Breast epithelium (tissue), 4 donors: ENCODE measurements around the gene PAOX. TPM values are rescaled to one million over a fixed set of nuclear protein-coding genes. Genes with fewer than 3 reads are reported as not detected.

Experiments used
- DNase-seq, 2 donors: peaks; one replicate each; pipeline ENCODE4 v3.0.0-alpha.2; 2019; ENCODE audit warnings: low spot score in 2 of 2
- H3K27ac ChIP-seq, 2 donors: fragments of 200-600 bp; sonication (generic) in 1 of 2; one replicate each; pipeline ENCODE4 v1.5.1; 2016 to 2019; ENCODE audit warnings: mild to moderate bottlenecking in 1 of 2
- H3K27me3 ChIP-seq, 2 donors: fragments of 200-600 bp; sonication (generic) in 1 of 2; one replicate each; pipeline versions ENCODE4 v1.5.1 to v1.6.0; 2017 to 2019; ENCODE audit warnings: control low read depth in 1 of 2, mild to moderate bottlenecking in 1 of 2
- H3K36me3 ChIP-seq: fragments of 200-600 bp; one replicate; pipeline ENCODE4 v1.5.1; 2019
- H3K4me1 ChIP-seq, 2 donors: fragments of 200-600 bp; sonication (generic); one replicate each; pipeline ENCODE4 v1.5.1; 2016 to 2019; ENCODE audit warnings: control low read depth in 1 of 2
- H3K4me3 ChIP-seq, 3 donors: fragments of 200-600 bp; sonication (generic); 1 replicate in 2 of 3; 2 replicates in 1 of 3; pipeline ENCODE4 v1.5.1; 2016 to 2019; ENCODE audit warnings: mild to moderate bottlenecking in 3 of 3, moderate library complexity in 2 of 3
- H3K9me3 ChIP-seq, 2 donors: fragments of 200-600 bp; sonication (generic) in 1 of 2; one replicate each; pipeline ENCODE4 v1.5.1; 2016 to 2019; ENCODE audit warnings: control low read depth in 1 of 2
- POLR2A ChIP-seq: fragments of 450-650 bp; IDR thresholded peaks from one replicate; pipeline ENCODE4 v1.6.1; 2016; ENCODE audit warnings: antibody characterized with exemption, mild to moderate bottlenecking, moderate library complexity
- POLR2AphosphoS5 ChIP-seq, 3 donors: sonication (generic); formaldehyde crosslinking; IDR thresholded peaks; one replicate each; pipeline ENCODE4 v1.6.1; 2017; ENCODE audit warnings: antibody characterized with exemption in 3 of 3
- intact Hi-C: fragments of 100-400 bp; cut with DNase I; formaldehyde crosslinking; loops from one replicate; pipeline ENCODE4 v1.15.1; 2023; ENCODE audit warnings: low total_unique reads
- total RNA-seq, 3 donors: library from RNA; depleted of rRNA; stranded (reverse); fragments of >200 nt; gene quantifications; one replicate each; pipeline ENCODE4 v1.1.0, GENCODE V29; 2016
- TF ChIP-seq, protein P1 (sequence below), 3 donors: fragments of 450-650 bp; IDR thresholded peaks; one replicate each; pipeline ENCODE4 v1.5.1; 2016 to 2017; ENCODE audit warnings: antibody characterized with exemption in 3 of 3, mild to moderate bottlenecking in 3 of 3, moderate library complexity in 3 of 3

The PAOX gene
- total RNA-seq, 3 donors from 2014 or later, result 7.5 to 10.5 (median 8.6) TPM

DNA sequence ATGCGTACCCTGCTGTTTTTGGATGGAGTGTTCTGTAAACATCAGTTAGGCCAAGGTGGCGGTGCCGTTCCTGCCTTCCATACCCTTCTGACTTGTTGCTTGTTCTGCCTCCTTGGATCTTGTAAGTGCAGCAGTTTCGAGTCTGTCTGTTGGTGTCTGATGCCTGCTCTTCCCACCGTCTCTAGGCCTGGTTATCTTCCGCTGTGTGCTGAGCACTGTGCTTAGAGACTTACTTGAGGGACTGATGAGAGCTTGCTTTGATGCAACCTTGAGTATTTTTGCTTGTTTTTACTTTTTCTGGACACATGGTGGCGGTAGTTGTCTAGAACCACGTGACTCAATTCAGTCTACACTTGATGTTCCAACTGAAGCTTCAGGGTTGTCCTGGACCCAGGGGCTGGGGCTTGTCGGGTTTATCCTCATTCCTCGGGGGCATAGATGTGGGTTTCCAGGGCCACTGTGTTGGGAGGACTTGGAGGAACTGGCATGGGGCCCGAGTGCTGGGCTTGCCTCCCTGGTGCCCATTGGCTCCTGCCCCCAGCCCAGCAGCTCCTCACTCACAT, 59.7 kb downstream of the PAOX start:
- Histone ChIP-seq H3K27ac (no peak overlapping the region), H3K4me1 (no peaks in the 10 kb centered on the region), H3K36me3 (no peaks in the 10 kb centered on the region), H3K27me3 (no peaks in the 10 kb centered on the region), H3K4me3 (no peak overlapping the region), H3K9me3 (no peaks in the 10 kb centered on the region)
- intact Hi-C loops, result no loop called here
- TF ChIP-seq, protein P1, sequence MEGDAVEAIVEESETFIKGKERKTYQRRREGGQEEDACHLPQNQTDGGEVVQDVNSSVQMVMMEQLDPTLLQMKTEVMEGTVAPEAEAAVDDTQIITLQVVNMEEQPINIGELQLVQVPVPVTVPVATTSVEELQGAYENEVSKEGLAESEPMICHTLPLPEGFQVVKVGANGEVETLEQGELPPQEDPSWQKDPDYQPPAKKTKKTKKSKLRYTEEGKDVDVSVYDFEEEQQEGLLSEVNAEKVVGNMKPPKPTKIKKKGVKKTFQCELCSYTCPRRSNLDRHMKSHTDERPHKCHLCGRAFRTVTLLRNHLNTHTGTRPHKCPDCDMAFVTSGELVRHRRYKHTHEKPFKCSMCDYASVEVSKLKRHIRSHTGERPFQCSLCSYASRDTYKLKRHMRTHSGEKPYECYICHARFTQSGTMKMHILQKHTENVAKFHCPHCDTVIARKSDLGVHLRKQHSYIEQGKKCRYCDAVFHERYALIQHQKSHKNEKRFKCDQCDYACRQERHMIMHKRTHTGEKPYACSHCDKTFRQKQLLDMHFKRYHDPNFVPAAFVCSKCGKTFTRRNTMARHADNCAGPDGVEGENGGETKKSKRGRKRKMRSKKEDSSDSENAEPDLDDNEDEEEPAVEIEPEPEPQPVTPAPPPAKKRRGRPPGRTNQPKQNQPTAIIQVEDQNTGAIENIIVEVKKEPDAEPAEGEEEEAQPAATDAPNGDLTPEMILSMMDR (IDR thresholded peaks at IDR 0.05), result no peak
- TF ChIP-seq POLR2A (no peak), POLR2AphosphoS5 (IDR thresholded peaks at IDR 0.05) (no peak)
- peak in 1 of 2 donors; percentile 7 for DNase-seq

DNA sequence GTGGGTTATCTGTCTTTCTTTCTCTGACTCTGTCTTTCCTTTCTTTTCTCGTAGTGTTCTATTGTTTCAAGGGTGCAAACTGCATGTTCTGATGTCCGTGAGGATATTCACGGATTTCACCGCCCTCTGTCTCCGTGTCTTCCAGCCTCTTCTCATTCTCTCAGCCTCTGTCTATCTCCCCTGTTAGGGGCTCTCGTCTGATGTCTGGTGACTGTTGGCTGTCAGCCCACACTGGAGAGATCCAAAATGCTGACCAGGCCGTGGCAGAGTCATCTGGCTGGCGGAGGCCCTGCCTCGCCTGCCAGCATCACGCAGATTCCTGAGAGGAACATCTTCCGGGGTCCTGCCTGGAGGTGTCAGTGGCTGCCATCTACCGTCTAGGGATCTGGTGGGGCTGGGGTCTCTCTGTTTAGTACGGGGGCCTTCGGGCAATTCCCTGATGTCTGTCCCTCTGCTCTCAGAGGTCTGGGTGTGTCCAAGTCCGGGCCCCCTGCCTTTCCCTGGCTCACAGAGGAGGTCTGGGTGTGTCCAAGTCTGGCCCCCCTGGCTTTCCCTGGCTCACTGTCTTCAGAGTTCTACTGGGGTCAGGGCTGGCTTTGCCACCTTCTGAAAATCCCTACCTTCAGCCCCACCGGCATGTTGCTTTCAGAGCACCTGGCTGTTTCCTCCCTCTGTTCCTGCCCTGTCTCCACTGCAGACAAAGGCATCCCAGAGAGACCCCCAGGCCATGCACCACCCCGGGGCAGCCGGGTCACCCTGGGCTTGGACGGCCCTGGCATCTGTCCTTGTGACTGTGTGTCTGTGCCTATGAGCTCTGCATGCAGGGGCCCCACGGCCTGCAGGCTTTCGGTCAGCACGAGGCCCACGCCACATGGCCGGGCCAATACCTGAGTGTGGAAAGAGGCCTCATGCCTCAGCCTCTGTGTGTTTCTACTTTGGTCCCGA, 60.7 kb downstream of the PAOX start:
- DNase-seq, result peak; percentile 9 to 47
- intact Hi-C loops, result no loop called here
- Histone ChIP-seq H3K27ac (no peak overlapping the region), H3K36me3 (no peaks in the 10 kb centered on the region), H3K4me3 (no peak overlapping the region), H3K4me1 (no peaks in the 10 kb centered on the region), H3K27me3 (no peaks in the 10 kb centered on the region), H3K9me3 (peaks cover 0 to 3% of the 10 kb centered on the region in 2 donors)
- no peak for TF ChIP-seq POLR2A
- TF ChIP-seq POLR2AphosphoS5 (IDR thresholded peaks at IDR 0.05), result no peak
- TF ChIP-seq, protein P1 (IDR thresholded peaks at IDR 0.05), result no peak

DNA sequence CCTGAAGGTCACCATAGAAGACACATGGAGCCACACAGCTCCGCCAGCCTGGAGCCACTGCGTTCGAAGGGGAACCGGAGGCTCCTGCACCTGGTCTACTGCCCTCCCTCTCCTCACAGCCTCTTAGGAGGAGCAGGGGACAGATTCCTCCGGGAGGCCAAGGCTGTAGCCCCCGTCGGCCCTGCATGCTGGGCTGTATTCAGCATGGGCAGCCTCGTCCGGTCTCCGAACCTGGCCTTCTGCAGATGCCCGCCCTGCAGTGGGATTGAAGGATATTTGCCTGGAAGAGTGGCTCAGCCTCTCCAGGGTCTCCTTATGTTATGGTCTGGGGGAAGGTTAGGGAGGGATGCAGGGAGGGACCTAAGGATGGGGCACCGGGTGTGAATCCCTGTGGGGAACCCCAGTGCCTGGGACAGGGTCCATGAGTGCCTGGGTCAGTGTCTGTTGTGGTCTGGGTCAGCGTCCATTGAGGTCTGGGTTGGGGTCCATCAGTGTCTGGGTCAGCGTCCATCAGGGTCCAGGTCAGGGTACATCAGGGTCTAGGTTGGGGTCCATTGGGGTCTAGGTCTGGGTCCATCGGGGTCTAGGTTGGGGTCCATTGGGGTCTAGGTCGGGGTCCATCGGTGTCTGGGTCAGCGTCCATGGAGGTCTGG, 61.7 kb downstream of the PAOX start:
- peak in 1 of 2 donors; percentile 11 for DNase-seq
- Histone ChIP-seq H3K4me3 (no peak overlapping the region), H3K27me3 (no peaks in the 10 kb centered on the region), H3K4me1 (no peaks in the 10 kb centered on the region), H3K36me3 (no peaks in the 10 kb centered on the region), H3K27ac (no peak overlapping the region), H3K9me3 (peaks cover 4 to 12% of the 10 kb centered on the region in 2 donors)
- intact Hi-C loops, result no loop called here
- TF ChIP-seq POLR2A (no peak), POLR2AphosphoS5 (IDR thresholded peaks at IDR 0.05) (no peak)

Other genes with a start within 250 kb of the PAOX start
- gene KNDC1, start 219.0 kb upstream of the PAOX start, total RNA-seq, result 1 to 10 TPM in 1 of 3 donors, under 1 TPM in 1, not detected in 1; 0.98 to 2.3 TPM
- gene UTF1, start 149.0 kb upstream of the PAOX start, total RNA-seq, result not detected
- 1 to 10 TPM in 1 of 3 donors, under 1 TPM in 2; 0.33 to 4.6 (median 0.73) TPM for gene VENTX, start 141.4 kb upstream of the PAOX start, total RNA-seq
- gene ADAM8, start 102.4 kb upstream of the PAOX start, total RNA-seq, result 1 to 10 TPM; 4.6 to 6.6 (median 5.0) TPM
- 10 to 100 TPM; 33.6 to 40.0 (median 39.5) TPM for gene TUBGCP2, start 70.4 kb upstream of the PAOX start, total RNA-seq
- gene ZNF511, start 70.3 kb upstream of the PAOX start, total RNA-seq, result 10 to 100 TPM; 27.4 to 33.2 (median 32.1) TPM
- under 1 TPM in 1 of 3 donors, not detected in 2; 0.66 TPM for gene CALY, start 42.4 kb upstream of the PAOX start, total RNA-seq
- not detected for gene PRAP1, start 31.9 kb upstream of the PAOX start, total RNA-seq
- gene FUOM, start 21.2 kb upstream of the PAOX start, total RNA-seq, result 10 to 100 TPM; 13.8 to 31.5 (median 31.2) TPM
- gene ECHS1, start 5.9 kb upstream of the PAOX start, total RNA-seq, result 100 to 1,000 TPM in 1 of 3 donors, 10 to 100 TPM in 2; 71.8 to 165 (median 84.2) TPM
- gene MTG1, start 14.9 kb downstream of the PAOX start, total RNA-seq, result 10 to 100 TPM; 22.9 to 56.4 (median 37.0) TPM
- gene SPRN, start 45.4 kb downstream of the PAOX start, total RNA-seq, result under 1 TPM in 1 of 3 donors, not detected in 2; 0.33 TPM
- 1 to 10 TPM; 1.4 to 3.7 (median 2.9) TPM for gene SCART1, start 74.7 kb downstream of the PAOX start, total RNA-seq
- gene CYP2E1, start 148.1 kb downstream of the PAOX start, total RNA-seq, result 1 to 10 TPM in 1 of 3 donors, under 1 TPM in 2; 0.96 to 3.4 (median 0.98) TPM
- 1 to 10 TPM in 2 of 3 donors, not detected in 1; 3.9 to 5.4 TPM for gene SYCE1, start 186.3 kb downstream of the PAOX start, total RNA-seq
- not detected for gene FRG2B, start 247.5 kb downstream of the PAOX start, total RNA-seq